ENCODE data around the gene ZNF444. TPM values are rescaled to one million over a fixed set of nuclear protein-coding genes. Genes with fewer than 3 reads are reported as not detected.

The ZNF444 gene
- total RNA-seq, 1 experiment from 2014 or later = 84.0 TPM

- H3K27me3 Mint-ChIP-seq (ENCODE audit: low read depth) = no peaks in the 10 kb centered on the region
- DNase-seq (ENCODE audit: low spot score) (peak; percentile 52), ATAC-seq (peak; percentile 2)
- H3K4me1 Mint-ChIP-seq = peaks cover 31% of the 10 kb centered on the region
- no peaks in the 10 kb centered on the region for H3K36me3 Mint-ChIP-seq
- CTCF ChIA-PET = interaction anchor here (0.6 to 1.5 kb wide), 9 partner anchors 14 to 466 kb away, joined by 3 to 8 read pairs (median 4); partner anchors contain the start of gene U2AF2
- peak overlapping the region; percentile 88 for H3K27ac Mint-ChIP-seq
- H3K4me3 Mint-ChIP-seq = peak overlapping the region; percentile 84
- POLR2A ChIA-PET = interaction anchor here (0.5 to 1.5 kb wide), 7 partner anchors 10 to 1208 kb away, joined by 3 to 5 read pairs (median 4); no protein-coding TSS in a partner anchor
- H3K9me3 Mint-ChIP-seq = no peaks in the 10 kb centered on the region
- TF ChIP-seq PRRX2 (CRISPR knock-in tag; IDR thresholded peaks at IDR 0.05) (no peak), ZNF219 (CRISPR knock-in tag; IDR thresholded peaks at IDR 0.05; ENCODE audit: borderline replicate concordance) (no peak), MXD4 (CRISPR knock-in tag; IDR thresholded peaks at IDR 0.05; ENCODE audit: borderline replicate concordance) (no peak), FOXK1 (CRISPR knock-in tag; IDR thresholded peaks at IDR 0.05) (peak; percentile 21; the same call in 1 of the 2 replicates), SP1 (CRISPR knock-in tag; conservative IDR thresholded peaks at IDR 0.05) (0 out of 2 replicates have a peak, but pooled peaks have one; percentile 41), PRDM15 (CRISPR knock-in tag; IDR thresholded peaks at IDR 0.05) (no peak), SOX15 (CRISPR knock-in tag; IDR thresholded peaks at IDR 0.05) (no peak), JAZF1 (CRISPR knock-in tag; IDR thresholded peaks at IDR 0.05) (no peak), ETV6 (CRISPR knock-in tag; IDR thresholded peaks at IDR 0.05) (peak; percentile 64; the same call in 1 of the 2 replicates), ZNF671 (CRISPR knock-in tag; IDR thresholded peaks at IDR 0.05) (no peak), RORB (CRISPR knock-in tag; IDR thresholded peaks at IDR 0.05) (no peak), USF2 (CRISPR knock-in tag; IDR thresholded peaks at IDR 0.05) (no peak), IRF1 (CRISPR knock-in tag; IDR thresholded peaks at IDR 0.05) (0 out of 2 replicates have a peak, but pooled peaks have one; percentile 14), MAX (CRISPR knock-in tag; IDR thresholded peaks at IDR 0.05) (peak; percentile 48; the same call in 1 of the 2 replicates), FOXP1 (CRISPR knock-in tag; IDR thresholded peaks at IDR 0.05; ENCODE audit: borderline replicate concordance) (0 out of 2 replicates have a peak, but pooled peaks have one; percentile 24), ZNF317 (CRISPR knock-in tag; IDR thresholded peaks at IDR 0.05; ENCODE audit: borderline replicate concordance, low read depth) (no peak), PREB (CRISPR knock-in tag; IDR thresholded peaks at IDR 0.05; ENCODE audit: borderline replicate concordance) (no peak)
- TF ChIP-seq, protein P1, sequence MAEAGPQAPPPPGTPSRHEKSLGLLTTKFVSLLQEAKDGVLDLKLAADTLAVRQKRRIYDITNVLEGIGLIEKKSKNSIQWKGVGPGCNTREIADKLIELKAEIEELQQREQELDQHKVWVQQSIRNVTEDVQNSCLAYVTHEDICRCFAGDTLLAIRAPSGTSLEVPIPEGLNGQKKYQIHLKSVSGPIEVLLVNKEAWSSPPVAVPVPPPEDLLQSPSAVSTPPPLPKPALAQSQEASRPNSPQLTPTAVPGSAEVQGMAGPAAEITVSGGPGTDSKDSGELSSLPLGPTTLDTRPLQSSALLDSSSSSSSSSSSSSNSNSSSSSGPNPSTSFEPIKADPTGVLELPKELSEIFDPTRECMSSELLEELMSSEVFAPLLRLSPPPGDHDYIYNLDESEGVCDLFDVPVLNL (CRISPR knock-in tag; IDR thresholded peaks at IDR 0.05; ENCODE audit: borderline replicate concordance, low read depth) = no peak
- TF ChIP-seq, protein P2, sequence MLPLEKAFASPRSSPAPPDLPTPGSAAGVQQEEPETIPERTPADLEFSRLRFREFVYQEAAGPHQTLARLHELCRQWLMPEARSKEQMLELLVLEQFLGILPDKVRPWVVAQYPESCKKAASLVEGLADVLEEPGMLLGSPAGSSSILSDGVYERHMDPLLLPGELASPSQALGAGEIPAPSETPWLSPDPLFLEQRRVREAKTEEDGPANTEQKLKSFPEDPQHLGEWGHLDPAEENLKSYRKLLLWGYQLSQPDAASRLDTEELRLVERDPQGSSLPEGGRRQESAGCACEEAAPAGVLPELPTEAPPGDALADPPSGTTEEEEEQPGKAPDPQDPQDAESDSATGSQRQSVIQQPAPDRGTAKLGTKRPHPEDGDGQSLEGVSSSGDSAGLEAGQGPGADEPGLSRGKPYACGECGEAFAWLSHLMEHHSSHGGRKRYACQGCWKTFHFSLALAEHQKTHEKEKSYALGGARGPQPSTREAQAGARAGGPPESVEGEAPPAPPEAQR (CRISPR knock-in tag; IDR thresholded peaks at IDR 0.05) = no peak
- TF ChIP-seq, protein P3, sequence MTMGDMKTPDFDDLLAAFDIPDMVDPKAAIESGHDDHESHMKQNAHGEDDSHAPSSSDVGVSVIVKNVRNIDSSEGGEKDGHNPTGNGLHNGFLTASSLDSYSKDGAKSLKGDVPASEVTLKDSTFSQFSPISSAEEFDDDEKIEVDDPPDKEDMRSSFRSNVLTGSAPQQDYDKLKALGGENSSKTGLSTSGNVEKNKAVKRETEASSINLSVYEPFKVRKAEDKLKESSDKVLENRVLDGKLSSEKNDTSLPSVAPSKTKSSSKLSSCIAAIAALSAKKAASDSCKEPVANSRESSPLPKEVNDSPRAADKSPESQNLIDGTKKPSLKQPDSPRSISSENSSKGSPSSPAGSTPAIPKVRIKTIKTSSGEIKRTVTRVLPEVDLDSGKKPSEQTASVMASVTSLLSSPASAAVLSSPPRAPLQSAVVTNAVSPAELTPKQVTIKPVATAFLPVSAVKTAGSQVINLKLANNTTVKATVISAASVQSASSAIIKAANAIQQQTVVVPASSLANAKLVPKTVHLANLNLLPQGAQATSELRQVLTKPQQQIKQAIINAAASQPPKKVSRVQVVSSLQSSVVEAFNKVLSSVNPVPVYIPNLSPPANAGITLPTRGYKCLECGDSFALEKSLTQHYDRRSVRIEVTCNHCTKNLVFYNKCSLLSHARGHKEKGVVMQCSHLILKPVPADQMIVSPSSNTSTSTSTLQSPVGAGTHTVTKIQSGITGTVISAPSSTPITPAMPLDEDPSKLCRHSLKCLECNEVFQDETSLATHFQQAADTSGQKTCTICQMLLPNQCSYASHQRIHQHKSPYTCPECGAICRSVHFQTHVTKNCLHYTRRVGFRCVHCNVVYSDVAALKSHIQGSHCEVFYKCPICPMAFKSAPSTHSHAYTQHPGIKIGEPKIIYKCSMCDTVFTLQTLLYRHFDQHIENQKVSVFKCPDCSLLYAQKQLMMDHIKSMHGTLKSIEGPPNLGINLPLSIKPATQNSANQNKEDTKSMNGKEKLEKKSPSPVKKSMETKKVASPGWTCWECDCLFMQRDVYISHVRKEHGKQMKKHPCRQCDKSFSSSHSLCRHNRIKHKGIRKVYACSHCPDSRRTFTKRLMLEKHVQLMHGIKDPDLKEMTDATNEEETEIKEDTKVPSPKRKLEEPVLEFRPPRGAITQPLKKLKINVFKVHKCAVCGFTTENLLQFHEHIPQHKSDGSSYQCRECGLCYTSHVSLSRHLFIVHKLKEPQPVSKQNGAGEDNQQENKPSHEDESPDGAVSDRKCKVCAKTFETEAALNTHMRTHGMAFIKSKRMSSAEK (CRISPR knock-in tag; IDR thresholded peaks at IDR 0.05; ENCODE audit: borderline replicate concordance) = no peak
- TF ChIP-seq, protein P4, sequence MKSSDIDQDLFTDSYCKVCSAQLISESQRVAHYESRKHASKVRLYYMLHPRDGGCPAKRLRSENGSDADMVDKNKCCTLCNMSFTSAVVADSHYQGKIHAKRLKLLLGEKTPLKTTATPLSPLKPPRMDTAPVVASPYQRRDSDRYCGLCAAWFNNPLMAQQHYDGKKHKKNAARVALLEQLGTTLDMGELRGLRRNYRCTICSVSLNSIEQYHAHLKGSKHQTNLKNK (CRISPR knock-in tag; IDR thresholded peaks at IDR 0.05) = no peak
Measured at GRCh38 chr19:56120371-56121179, 20.5 kb upstream of the ZNF444 start.
